SK-N-SH (cell line): Measurements from ENCODE around the gene ZMYM5. TPM values are rescaled to one million over a fixed set of nuclear protein-coding genes. Genes with fewer than 3 reads are reported as not detected.

Source experiments
- CTCF ChIA-PET: fragments of 300-600, 350-600 bp; formaldehyde crosslinking; extraction: SDS; loops from one replicate; lab custom pipeline; 2021; lab: Yijun Ruan, JAX
- POLR2A ChIA-PET: fragments of 350-600 bp; sonication (Branson Sonifier 250); formaldehyde crosslinking; extraction: SDS; loops from one replicate; lab custom pipeline; 2020; ENCODE audit warnings: antibody characterized with exemption, inconsistent platforms; lab: Yijun Ruan, JAX
- DNase-seq: peaks from one replicate; pipeline ENCODE4 v3.0.0; 2012
- H2AFZ ChIP-seq: fragments of 200-600 bp; sonication (generic); 2 replicates; pipeline ENCODE4 v1.8.1; 2016; ENCODE audit warnings: antibody characterized with exemption, mild to moderate bottlenecking, low read depth
- H3F3A ChIP-seq: fragments of 200-600 bp; sonication (generic); replicated peaks from 2 replicates; pipeline ENCODE3; 2016; ENCODE audit warnings: antibody characterized with exemption, mild to moderate bottlenecking; ENCODE audit not compliant: insufficient read depth
- H3K27ac ChIP-seq, 2 experiments: fragments of 200-500 bp in 1 of 2; fragments of 200-600 bp in 1 of 2; sonication (Bioruptor generic) in 1 of 2; sonication (generic), shearing (Covaris generic) in 1 of 2; 2 replicates each; pipeline versions ENCODE4 v1.5.1 to v1.6.1; 2014 to 2016; ENCODE audit warnings: low read depth in 2 of 2, inconsistent platforms in 1 of 2, low read length in 1 of 2, mild to moderate bottlenecking in 1 of 2, mixed read lengths in 1 of 2
- H3K27me3 ChIP-seq: fragments of 200-600 bp; sonication (generic), shearing (Covaris generic); 2 replicates; pipeline ENCODE4 v1.6.1; 2016; ENCODE audit warnings: mixed run types; ENCODE audit not compliant: insufficient read depth
- H3K36me3 ChIP-seq, 2 experiments: fragments of 200-500 bp in 1 of 2; fragments of 200-600 bp in 1 of 2; sonication (Bioruptor generic) in 1 of 2; sonication (generic) in 1 of 2; replicated peaks in 1 of 2; 2 replicates each; pipeline versions ENCODE3 to v1.5.1; 2014 to 2016; ENCODE audit warnings: low read length in 1 of 2, mild to moderate bottlenecking in 1 of 2; ENCODE audit not compliant: insufficient read depth in 2 of 2, control insufficient read depth in 1 of 2
- H3K4me1 ChIP-seq, 2 experiments: fragments of 200-500 bp in 1 of 2; fragments of 200-600 bp in 1 of 2; sonication (Bioruptor generic) in 1 of 2; sonication (generic), shearing (Covaris generic) in 1 of 2; 2 replicates each; pipeline versions ENCODE4 v1.5.1 to v1.6.1; 2014 to 2016; ENCODE audit warnings: low read depth in 1 of 2, low read length in 1 of 2, mixed run types in 1 of 2; ENCODE audit not compliant: insufficient read depth in 2 of 2, control insufficient read depth in 1 of 2
- H3K4me2 ChIP-seq: fragments of 200-600 bp; sonication (generic), shearing (Covaris generic); 2 replicates; pipeline ENCODE4 v1.6.1; 2017; ENCODE audit warnings: mixed run types
- H3K4me3 ChIP-seq, 2 experiments: fragments of 200-500 bp in 1 of 2; fragments of 200-600 bp in 1 of 2; sonication (Bioruptor generic) in 1 of 2; sonication (generic), shearing (Covaris generic) in 1 of 2; 2 replicates each; pipeline versions ENCODE4 v1.5.1 to v1.8.1; 2014 to 2016; ENCODE audit warnings: low read depth in 2 of 2, inconsistent platforms in 1 of 2, low read length in 1 of 2, mild to moderate bottlenecking in 1 of 2, mixed read lengths in 1 of 2, moderate library complexity in 1 of 2
- H3K79me2 ChIP-seq: fragments of 200-600 bp; sonication (generic); 2 replicates; pipeline ENCODE4 v1.8.1; 2017; ENCODE audit warnings: mild to moderate bottlenecking; ENCODE audit not compliant: insufficient read depth
- H3K9ac ChIP-seq: fragments of 200-600 bp; sonication (generic); 2 replicates; pipeline ENCODE4 v1.6.1; 2017; ENCODE audit warnings: mixed run types
- H3K9me2 ChIP-seq: fragments of 200-600 bp; sonication (generic); 2 replicates; pipeline ENCODE4 v1.6.1; 2017; ENCODE audit warnings: mixed run types
- H3K9me3 ChIP-seq: fragments of 200-600 bp; sonication (generic); 2 replicates; pipeline ENCODE4 v1.6.1; 2017; ENCODE audit warnings: mixed run types, mild to moderate bottlenecking, moderate library complexity
- H4K20me1 ChIP-seq: fragments of 200-600 bp; sonication (generic); 2 replicates; pipeline ENCODE4 v1.6.1; 2017; ENCODE audit warnings: mild to moderate bottlenecking, mixed run types; ENCODE audit not compliant: insufficient read depth
- FOXM1 ChIP-seq: IDR thresholded peaks from 2 replicates; pipeline ENCODE4 v1.4.0; 2012; ENCODE audit warnings: low read depth, mild to moderate bottlenecking
- MAX ChIP-seq: IDR thresholded peaks from 2 replicates; pipeline ENCODE4 v1.4.0; 2012; ENCODE audit warnings: low read depth
- NFIC ChIP-seq: IDR thresholded peaks from 2 replicates; pipeline ENCODE4 v1.4.0; 2012; ENCODE audit warnings: borderline replicate concordance
- POLR2AphosphoS5 ChIP-seq: IDR thresholded peaks from 2 replicates; pipeline ENCODE4 v1.6.1; 2012; ENCODE audit warnings: low read depth, low read length
- SMC3 ChIP-seq: IDR thresholded peaks from 2 replicates; pipeline ENCODE4 v1.6.1; 2012; ENCODE audit warnings: low read depth, low read length, improper control_type of control experiment
- YY1 ChIP-seq: IDR thresholded peaks from 2 replicates; pipeline ENCODE4 v1.4.0; 2012; ENCODE audit warnings: low read depth, mild to moderate bottlenecking
- WGBS: methylation state at CpG from one replicate; pipeline ENCODE4 v1.1.6; 2017; ENCODE audit warnings: low lambda C conversion rate; 5-methylcytosine and 5-hydroxymethylcytosine counted together
- polyA plus RNA-seq, 3 experiments: library from polyadenylated mRNA; depleted of rRNA; stranded (reverse); fragments of >200 nt; gene quantifications; 2 replicates each; pipeline ENCODE4 v1.2.3, GENCODE V29; 2012
- TF ChIP-seq, protein P1 (sequence below): IDR thresholded peaks from 2 replicates; pipeline ENCODE4 v1.6.1; 2012; ENCODE audit warnings: mild to moderate bottlenecking, low read depth, low read length, moderate library complexity
- TF ChIP-seq, protein P2 (sequence below): IDR thresholded peaks from 2 replicates; pipeline ENCODE4 v1.4.0; 2012; ENCODE audit warnings: low read depth, borderline replicate concordance

The ZMYM5 gene
- polyA plus RNA-seq, 1 of the 3 experiments (the other 2 are of a cell fraction) = 5.2 TPM

DNA sequence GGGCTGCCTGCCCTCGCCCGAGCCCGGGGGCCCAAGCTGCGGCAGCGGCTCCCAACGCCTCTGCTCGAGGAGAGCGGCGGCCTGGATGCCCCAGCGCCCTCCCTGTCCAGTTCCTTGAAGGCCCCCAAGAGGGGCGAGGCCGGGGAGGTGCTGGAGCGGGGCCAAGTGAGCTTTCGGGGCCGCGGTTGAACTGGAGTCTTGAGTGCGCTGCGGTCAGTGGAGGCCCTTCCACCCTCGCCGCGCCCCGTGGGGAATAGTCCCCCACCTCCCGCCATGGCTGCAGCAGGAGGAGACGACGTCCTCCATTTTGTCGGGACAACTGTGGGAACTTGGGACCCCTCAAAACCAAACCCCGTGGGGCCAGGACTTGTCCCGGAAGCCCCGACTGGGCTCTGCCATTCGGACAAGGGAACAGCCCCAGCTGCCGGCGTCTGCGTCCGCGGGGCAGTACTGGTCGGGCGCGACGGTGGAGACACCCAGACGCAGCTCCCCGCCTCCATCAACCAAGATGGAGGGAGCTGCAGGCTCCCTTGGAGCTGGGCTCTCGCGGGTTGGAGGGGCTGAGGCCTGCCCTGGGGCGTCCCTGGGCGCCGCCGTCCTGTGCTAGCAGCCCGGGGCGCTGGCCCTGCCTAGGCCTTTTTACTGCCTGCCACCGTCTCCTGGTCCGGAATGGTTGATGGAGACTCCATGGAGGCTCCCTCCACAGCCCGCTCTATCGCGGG, 736 bp upstream of the ZMYM5 start:
- ChIA-PET POLR2A (interaction anchor here (0.5 to 2.2 kb wide), 8 partner anchors 8 to 263 kb away, joined by 3 to 11 read pairs (median 4); partner anchors contain the start of genes PSPC1 and ZMYM2), CTCF (interaction anchor here (0.6 to 2.8 kb wide), 6 partner anchors 13 to 97 kb away, joined by 3 to 11 read pairs (median 4); no protein-coding TSS in a partner anchor)
- Histone ChIP-seq H3K79me2 (peaks cover 53% of the 10 kb centered on the region), H3K36me3 (peaks cover 0 to 3% of the 10 kb centered on the region in 2 experiments), H3K27ac (peak overlapping the region; percentile 97 to 98), H3K4me3 (peak overlapping the region; percentile 68 to 72), H3K4me2 (peak overlapping the region; percentile 92), H4K20me1 (peaks cover 9% of the 10 kb centered on the region), H3K9ac (peak overlapping the region; percentile 90), H3K9me3 (no peaks in the 10 kb centered on the region), H3K27me3 (no peaks in the 10 kb centered on the region), H3F3A (peaks cover 33% of the 10 kb centered on the region), H3K4me1 (peaks cover 14 to 16% of the 10 kb centered on the region in 2 experiments; a peak in 3 of 4 replicates), H2AFZ (peak overlapping the region; percentile 85), H3K9me2 (no peaks in the 10 kb centered on the region)
- peak; percentile 75 for DNase-seq
- TF ChIP-seq SMC3 (no peak), MAX (peak; percentile 68), FOXM1 (0 out of 2 replicates have a peak, but pooled peaks have one; percentile 35), YY1 (peak; percentile 86), NFIC (peak; percentile 68), POLR2AphosphoS5 (0 out of 2 replicates have a peak, but pooled peaks have one; percentile 10)
- TF ChIP-seq, protein P1, sequence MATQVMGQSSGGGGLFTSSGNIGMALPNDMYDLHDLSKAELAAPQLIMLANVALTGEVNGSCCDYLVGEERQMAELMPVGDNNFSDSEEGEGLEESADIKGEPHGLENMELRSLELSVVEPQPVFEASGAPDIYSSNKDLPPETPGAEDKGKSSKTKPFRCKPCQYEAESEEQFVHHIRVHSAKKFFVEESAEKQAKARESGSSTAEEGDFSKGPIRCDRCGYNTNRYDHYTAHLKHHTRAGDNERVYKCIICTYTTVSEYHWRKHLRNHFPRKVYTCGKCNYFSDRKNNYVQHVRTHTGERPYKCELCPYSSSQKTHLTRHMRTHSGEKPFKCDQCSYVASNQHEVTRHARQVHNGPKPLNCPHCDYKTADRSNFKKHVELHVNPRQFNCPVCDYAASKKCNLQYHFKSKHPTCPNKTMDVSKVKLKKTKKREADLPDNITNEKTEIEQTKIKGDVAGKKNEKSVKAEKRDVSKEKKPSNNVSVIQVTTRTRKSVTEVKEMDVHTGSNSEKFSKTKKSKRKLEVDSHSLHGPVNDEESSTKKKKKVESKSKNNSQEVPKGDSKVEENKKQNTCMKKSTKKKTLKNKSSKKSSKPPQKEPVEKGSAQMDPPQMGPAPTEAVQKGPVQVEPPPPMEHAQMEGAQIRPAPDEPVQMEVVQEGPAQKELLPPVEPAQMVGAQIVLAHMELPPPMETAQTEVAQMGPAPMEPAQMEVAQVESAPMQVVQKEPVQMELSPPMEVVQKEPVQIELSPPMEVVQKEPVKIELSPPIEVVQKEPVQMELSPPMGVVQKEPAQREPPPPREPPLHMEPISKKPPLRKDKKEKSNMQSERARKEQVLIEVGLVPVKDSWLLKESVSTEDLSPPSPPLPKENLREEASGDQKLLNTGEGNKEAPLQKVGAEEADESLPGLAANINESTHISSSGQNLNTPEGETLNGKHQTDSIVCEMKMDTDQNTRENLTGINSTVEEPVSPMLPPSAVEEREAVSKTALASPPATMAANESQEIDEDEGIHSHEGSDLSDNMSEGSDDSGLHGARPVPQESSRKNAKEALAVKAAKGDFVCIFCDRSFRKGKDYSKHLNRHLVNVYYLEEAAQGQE = no peak
- TF ChIP-seq, protein P2, sequence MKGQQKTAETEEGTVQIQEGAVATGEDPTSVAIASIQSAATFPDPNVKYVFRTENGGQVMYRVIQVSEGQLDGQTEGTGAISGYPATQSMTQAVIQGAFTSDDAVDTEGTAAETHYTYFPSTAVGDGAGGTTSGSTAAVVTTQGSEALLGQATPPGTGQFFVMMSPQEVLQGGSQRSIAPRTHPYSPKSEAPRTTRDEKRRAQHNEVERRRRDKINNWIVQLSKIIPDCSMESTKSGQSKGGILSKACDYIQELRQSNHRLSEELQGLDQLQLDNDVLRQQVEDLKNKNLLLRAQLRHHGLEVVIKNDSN = 0 out of 2 replicates have a peak, but pooled peaks have one; percentile 3
- 3% methylated on average over 7 of the region's 54 CpGs for WGBS
